Natural killer cell (primary cell): ENCODE measurements around the gene ZNF22. TPM values are rescaled to one million over a fixed set of nuclear protein-coding genes. Genes with fewer than 3 reads are reported as not detected.

Experiments
- ATAC-seq, 3 donors: fragments of 150-1000 bp in 2 of 3; fragments of 200-7000 bp in 1 of 3; cut with Tn5 transposase; 1 replicate in 1 of 3; 2 replicates in 2 of 3; pipeline ENCODE4 v1.10.0; 2021; ENCODE audit warnings: mild to moderate bottlenecking in 2 of 3, moderate library complexity in 2 of 3
- DNase-seq, 2 donors: peaks; one replicate each; pipeline versions ENCODE4 v3.0.0 to v3.0.0-alpha.2; 2013 to 2021; ENCODE audit warnings: mixed read lengths in 1 of 2
- H3K27ac ChIP-seq: one replicate; pipeline ENCODE4 v1.5.1; 2013; ENCODE audit warnings: mild to moderate bottlenecking, low read length
- H3K27me3 ChIP-seq: one replicate; pipeline ENCODE4 v1.6.1; 2013; ENCODE audit warnings: low read length; ENCODE audit not compliant: control insufficient read depth, insufficient read depth
- H3K36me3 ChIP-seq: one replicate; pipeline ENCODE4 v1.6.1; 2013; ENCODE audit warnings: low read length; ENCODE audit not compliant: control insufficient read depth, insufficient read depth
- H3K4me1 ChIP-seq: one replicate; pipeline ENCODE4 v1.6.1; 2013; ENCODE audit warnings: low read length; ENCODE audit not compliant: control insufficient read depth, insufficient read depth
- H3K4me3 ChIP-seq: one replicate; pipeline ENCODE4 v1.5.1; 2013; ENCODE audit warnings: low read length
- H3K9me3 ChIP-seq: one replicate; pipeline ENCODE4 v1.6.1; 2013; ENCODE audit warnings: low read length; ENCODE audit not compliant: control insufficient read depth, insufficient read depth
- H3K27ac Mint-ChIP-seq, 2 donors: one replicate each; pipeline ENCODE4 v1.8.0; 2022; ENCODE audit warnings: mild to moderate bottlenecking in 2 of 2, mixed read lengths in 2 of 2, moderate library complexity in 1 of 2
- H3K27me3 Mint-ChIP-seq, 2 donors: one replicate each; pipeline ENCODE4 v1.8.0; 2022; ENCODE audit warnings: low read depth in 2 of 2, mixed read lengths in 2 of 2
- H3K36me3 Mint-ChIP-seq: one replicate; pipeline ENCODE4 v1.8.0; 2022; ENCODE audit warnings: mixed read lengths
- H3K4me1 Mint-ChIP-seq, 2 donors: one replicate each; pipeline ENCODE4 v1.8.0; 2022; ENCODE audit warnings: mixed read lengths in 2 of 2
- H3K4me3 Mint-ChIP-seq: one replicate; pipeline ENCODE4 v1.8.0; 2022; ENCODE audit warnings: mild to moderate bottlenecking, moderate library complexity, mixed read lengths
- H3K9me3 Mint-ChIP-seq, 2 donors: one replicate each; pipeline ENCODE4 v1.8.0; 2022; ENCODE audit warnings: mixed read lengths in 2 of 2
- WGBS: methylation state at CpG from one replicate; pipeline ENCODE4 v1.1.7; 2013; ENCODE audit warnings: missing lambda C conversion rate; ENCODE audit not compliant: insufficient coverage; 5-methylcytosine and 5-hydroxymethylcytosine counted together
- intact Hi-C: fragments of 100-400 bp; cut with micrococcal nuclease; formaldehyde crosslinking; loops from one replicate; pipeline ENCODE4 v1.14.2; 2022
- total RNA-seq, 4 donors: library from RNA; stranded (reverse); fragments of 120-200 nt in 1 of 4; gene quantifications; one replicate each; pipeline versions ENCODE4 v1.2.3 to v1.2.4, GENCODE V29; 2013 to 2022
- TF ChIP-seq, protein P1 (sequence below): fragments of 200-600 bp; IDR thresholded peaks from one replicate; pipeline ENCODE4 v1.8.0; 2022; ENCODE audit warnings: antibody characterized with exemption

ZNF22 gene
- total RNA-seq, 3 donors from 2014 or later (not counting 1 experiment from before 2014, with no cell fraction given) = 24.2 to 31.8 (median 25.0) TPM

DNA sequence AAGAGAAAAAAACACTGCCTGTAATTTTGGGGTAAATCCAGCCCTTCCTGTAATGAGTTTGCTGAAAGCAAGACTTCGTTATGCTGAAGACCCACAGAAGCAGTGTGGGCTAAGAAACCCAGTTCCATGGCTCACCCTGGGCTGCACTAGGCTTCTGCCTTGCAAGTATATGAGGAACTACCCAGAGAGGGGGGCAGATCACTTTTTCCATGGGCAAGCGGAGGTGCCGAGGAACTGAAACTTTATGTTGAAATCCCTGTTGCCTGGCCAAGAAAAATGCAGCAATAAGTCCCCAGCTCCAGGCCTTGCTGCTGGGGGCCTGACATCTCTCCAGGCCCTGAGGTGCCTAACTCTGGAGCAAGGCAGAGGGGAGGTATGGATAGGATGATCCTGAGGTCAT lies 32.6 kb upstream of the ZNF22 start:
- no peaks in the 10 kb centered on the region for H3K27me3 Mint-ChIP-seq
- peak overlapping the region; percentile 75 to 92 for H3K27ac Mint-ChIP-seq
- H3K9me3 Mint-ChIP-seq = no peaks in the 10 kb centered on the region
- Histone ChIP-seq H3K4me3 (no peak overlapping the region), H3K27me3 (no peaks in the 10 kb centered on the region), H3K4me1 (peaks cover 92% of the 10 kb centered on the region), H3K36me3 (no peaks in the 10 kb centered on the region), H3K9me3 (no peaks in the 10 kb centered on the region), H3K27ac (peak overlapping the region; percentile 44)
- intact Hi-C loops = loop anchor here (2.0 kb wide), 1 partner anchor 33 kb away; the partner anchor contains the start of gene ZNF22
- WGBS = 13% methylated on average over 3 of the region's 3 CpGs
- no peaks in the 10 kb centered on the region for H3K36me3 Mint-ChIP-seq
- peak; percentile 3 to 36 (median 20) for ATAC-seq
- H3K4me3 Mint-ChIP-seq = peak overlapping the region; percentile 74
- TF ChIP-seq, protein P1, sequence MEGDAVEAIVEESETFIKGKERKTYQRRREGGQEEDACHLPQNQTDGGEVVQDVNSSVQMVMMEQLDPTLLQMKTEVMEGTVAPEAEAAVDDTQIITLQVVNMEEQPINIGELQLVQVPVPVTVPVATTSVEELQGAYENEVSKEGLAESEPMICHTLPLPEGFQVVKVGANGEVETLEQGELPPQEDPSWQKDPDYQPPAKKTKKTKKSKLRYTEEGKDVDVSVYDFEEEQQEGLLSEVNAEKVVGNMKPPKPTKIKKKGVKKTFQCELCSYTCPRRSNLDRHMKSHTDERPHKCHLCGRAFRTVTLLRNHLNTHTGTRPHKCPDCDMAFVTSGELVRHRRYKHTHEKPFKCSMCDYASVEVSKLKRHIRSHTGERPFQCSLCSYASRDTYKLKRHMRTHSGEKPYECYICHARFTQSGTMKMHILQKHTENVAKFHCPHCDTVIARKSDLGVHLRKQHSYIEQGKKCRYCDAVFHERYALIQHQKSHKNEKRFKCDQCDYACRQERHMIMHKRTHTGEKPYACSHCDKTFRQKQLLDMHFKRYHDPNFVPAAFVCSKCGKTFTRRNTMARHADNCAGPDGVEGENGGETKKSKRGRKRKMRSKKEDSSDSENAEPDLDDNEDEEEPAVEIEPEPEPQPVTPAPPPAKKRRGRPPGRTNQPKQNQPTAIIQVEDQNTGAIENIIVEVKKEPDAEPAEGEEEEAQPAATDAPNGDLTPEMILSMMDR = no peak
- peaks cover 65 to 93% of the 10 kb centered on the region in 2 donors for H3K4me1 Mint-ChIP-seq
- no peak for DNase-seq

GRCh38 chr10:44968500-44969400 lies 32.0 kb upstream of the ZNF22 start:
- no peaks in the 10 kb centered on the region for H3K27me3 Mint-ChIP-seq
- peaks cover 71 to 93% of the 10 kb centered on the region in 2 donors for H3K4me1 Mint-ChIP-seq
- H3K9me3 Mint-ChIP-seq = no peaks in the 10 kb centered on the region
- H3K4me3 ChIP-seq = no peak overlapping the region
- 33% methylated on average over 11 of the region's 11 CpGs for WGBS
- no peaks in the 10 kb centered on the region for H3K36me3 ChIP-seq
- intact Hi-C loops = loop anchor here (2.0 kb wide), 1 partner anchor 32 kb away; the partner anchor contains the start of gene ZNF22
- H3K4me3 Mint-ChIP-seq = peak overlapping the region; percentile 74
- H3K27ac Mint-ChIP-seq = peak overlapping the region; percentile 75 to 92
- TF ChIP-seq, protein P1 = no peak
- H3K27ac ChIP-seq = peak overlapping the region; percentile 44
- no peaks in the 10 kb centered on the region for H3K9me3 ChIP-seq
- peaks cover 93% of the 10 kb centered on the region for H3K4me1 ChIP-seq
- H3K27me3 ChIP-seq = no peaks in the 10 kb centered on the region
- no peaks in the 10 kb centered on the region for H3K36me3 Mint-ChIP-seq
- ATAC-seq (peak; percentile 80 to 92 (median 88)), DNase-seq (peak; percentile 63 to 71)

GRCh38 chr10:44969854-44970253 lies 30.9 kb upstream of the ZNF22 start:
- TF ChIP-seq, protein P1 = no peak
- no peak for DNase-seq
- intact Hi-C loops = loop anchor here (2.0 kb wide), 1 partner anchor 31 kb away; the partner anchor contains the start of gene ZNF22
- Histone ChIP-seq H3K9me3 (no peaks in the 10 kb centered on the region), H3K27ac (peak overlapping the region; percentile 44), H3K4me1 (peaks cover 93% of the 10 kb centered on the region), H3K27me3 (no peaks in the 10 kb centered on the region), H3K36me3 (no peaks in the 10 kb centered on the region), H3K4me3 (no peak overlapping the region)
- WGBS = 98% methylated on average over 8 of the region's 9 CpGs
- Mint-ChIP-seq H3K36me3 (no peaks in the 10 kb centered on the region), H3K27ac (peak overlapping the region; percentile 75 to 92), H3K4me1 (peaks cover 73 to 89% of the 10 kb centered on the region in 2 donors), H3K9me3 (no peaks in the 10 kb centered on the region), H3K27me3 (no peaks in the 10 kb centered on the region), H3K4me3 (peak overlapping the region; percentile 74)
- no peak for ATAC-seq
